RWPE2 (cell line): ENCODE measurements around the gene ACOT4.
"Not testable (repeated sequence)": the region's sequence is repeated elsewhere in the genome, so short reads cannot be mapped to it uniquely, and the experiment has no call there.

ENCODE experiments used
- ATAC-seq: fragments of 200-7000 bp; cut with Tn5 transposase; 3 replicates; pipeline ENCODE4 v1.9.1; 2021; ENCODE audit warnings: low read depth
- DNase-seq: peaks from one replicate; pipeline ENCODE4 v3.0.0-alpha.2; 2020; ENCODE audit warnings: low spot score
- H3K27ac ChIP-seq: fragments of 450-650 bp; 2 replicates; pipeline ENCODE4 v1.5.1; 2017; ENCODE audit warnings: mild to moderate bottlenecking; ENCODE audit not compliant: poor library complexity, severe bottlenecking
- H3K27me3 ChIP-seq: fragments of 250-450 bp; sonication (Bioruptor Pico); 2 replicates; pipeline ENCODE4 v1.5.1; 2021; ENCODE audit warnings: mild to moderate bottlenecking, moderate library complexity; ENCODE audit not compliant: insufficient read depth, poor library complexity, severe bottlenecking
- H3K36me3 ChIP-seq: fragments of 250-450 bp; sonication (Bioruptor Pico); 2 replicates; pipeline ENCODE4 v1.5.1; 2020; ENCODE audit warnings: low read depth, mild to moderate bottlenecking, moderate library complexity
- H3K4me1 ChIP-seq: fragments of 250-450 bp; sonication (Bioruptor Pico); 2 replicates; pipeline ENCODE4 v1.5.1; 2021; ENCODE audit warnings: mild to moderate bottlenecking, moderate library complexity; ENCODE audit not compliant: insufficient read depth, poor library complexity, severe bottlenecking
- H3K4me3 ChIP-seq: fragments of 250-450 bp; sonication (Bioruptor Pico); 2 replicates; pipeline ENCODE4 v1.5.1; 2021; ENCODE audit warnings: mild to moderate bottlenecking, moderate library complexity; ENCODE audit not compliant: severe bottlenecking
- H3K9me3 ChIP-seq: fragments of 250-450 bp; sonication (Bioruptor Pico); 2 replicates; pipeline ENCODE4 v1.5.1; 2021; ENCODE audit warnings: mild to moderate bottlenecking, moderate library complexity; ENCODE audit not compliant: severe bottlenecking
- CTCF ChIP-seq: fragments of 450-650 bp; IDR thresholded peaks from one replicate; pipeline ENCODE4 v1.5.1; 2017; ENCODE audit warnings: mild to moderate bottlenecking, moderate library complexity; ENCODE audit not compliant: poor library complexity, severe bottlenecking

Gene ACOT4

GRCh38 chr14:73591690-73592449 is at the start of gene ACOT4:
ACOT4 (plus strand) TSS chr14:73591873; CDS start chr14:73591960, 87 bp downstream.
- Histone ChIP-seq H3K4me1 (no peaks in the 10 kb centered on the region), H3K27ac (no peak within 1 kb of the TSS), H3K27me3 (no peaks in the 10 kb centered on the region), H3K4me3 (peak within 1 kb of the TSS; percentile 42), H3K36me3 (no peaks in the 10 kb centered on the region), H3K9me3 (no peaks in the 10 kb centered on the region)
- TF ChIP-seq CTCF = peak; percentile 24
- DNase-seq = no peak
- peak; percentile 72 for ATAC-seq

GRCh38 chr14:73542961-73543360 is 48.7 kb upstream of the ACOT4 start:
- not testable (repeated sequence) for ATAC-seq, H3K36me3 ChIP-seq, H3K9me3 ChIP-seq, H3K4me1 ChIP-seq, DNase-seq, H3K27me3 ChIP-seq, H3K4me3 ChIP-seq, H3K27ac ChIP-seq

- not testable (repeated sequence) for H3K27me3 ChIP-seq, H3K36me3 ChIP-seq, H3K4me3 ChIP-seq, H3K4me1 ChIP-seq, H3K9me3 ChIP-seq, H3K27ac ChIP-seq, DNase-seq
- peak; percentile 80 for ATAC-seq
Observed at GRCh38 chr14:73545353-73545752, 46.3 kb upstream of the ACOT4 start.

- H3K27me3 ChIP-seq, ATAC-seq, H3K4me3 ChIP-seq, DNase-seq, H3K9me3 ChIP-seq, H3K36me3 ChIP-seq, H3K27ac ChIP-seq, H3K4me1 ChIP-seq: not testable (repeated sequence)
Observed at GRCh38 chr14:73549097-73549496, 42.6 kb upstream of the ACOT4 start.

- H3K36me3 ChIP-seq, H3K4me1 ChIP-seq, H3K27me3 ChIP-seq, DNase-seq, ATAC-seq, H3K9me3 ChIP-seq, H3K4me3 ChIP-seq, H3K27ac ChIP-seq: not testable (repeated sequence)
Observed at GRCh38 chr14:73549889-73550524, 41.7 kb upstream of the ACOT4 start.

GRCh38 chr14:73553845-73554244 is 37.8 kb upstream of the ACOT4 start:
- Histone ChIP-seq H3K27ac (no peak overlapping the region), H3K4me1 (no peaks in the 10 kb centered on the region), H3K27me3 (no peaks in the 10 kb centered on the region), H3K9me3 (no peaks in the 10 kb centered on the region), H3K36me3 (no peaks in the 10 kb centered on the region), H3K4me3 (no peak overlapping the region)
- DNase-seq (no peak), ATAC-seq (no peak)
- no peak for TF ChIP-seq CTCF

GRCh38 chr14:73557201-73557600 is 34.5 kb upstream of the ACOT4 start:
- H3K4me3 ChIP-seq, H3K9me3 ChIP-seq, H3K27me3 ChIP-seq, H3K36me3 ChIP-seq, DNase-seq, H3K27ac ChIP-seq, H3K4me1 ChIP-seq, ATAC-seq: not testable (repeated sequence)

GRCh38 chr14:73558238-73558637 is 33.4 kb upstream of the ACOT4 start:
- not testable (repeated sequence) for H3K27ac ChIP-seq, ATAC-seq, H3K27me3 ChIP-seq, H3K36me3 ChIP-seq, DNase-seq, H3K4me3 ChIP-seq, H3K9me3 ChIP-seq, H3K4me1 ChIP-seq

GRCh38 chr14:73562256-73562655 is 29.4 kb upstream of the ACOT4 start:
- ATAC-seq, H3K4me1 ChIP-seq, H3K27ac ChIP-seq, H3K36me3 ChIP-seq, H3K27me3 ChIP-seq, DNase-seq, H3K4me3 ChIP-seq: not testable (repeated sequence)
- peaks cover 11% of the 10 kb centered on the region for H3K9me3 ChIP-seq

- H3K36me3 ChIP-seq = peaks cover 12% of the 10 kb centered on the region; the same call in 1 of the 2 replicates
- H3K27me3 ChIP-seq = not testable (repeated sequence)
- peaks cover 11% of the 10 kb centered on the region for H3K9me3 ChIP-seq
Observed at GRCh38 chr14:73562696-73563095, 29.0 kb upstream of the ACOT4 start.

More at GRCh38 chr14:73562696-73563095, 29.0 kb upstream of the ACOT4 start:
- H3K4me3 ChIP-seq, H3K27ac ChIP-seq, ATAC-seq, H3K4me1 ChIP-seq, DNase-seq: not testable (repeated sequence)
